Left lobe of liver (tissue), 2 donors: Measurements from ENCODE around the gene PTPRM. TPM values are rescaled to one million over a fixed set of nuclear protein-coding genes. Genes with fewer than 3 reads are reported as not detected.

Source experiments
- ATAC-seq: fragments of 200-7000 bp; cut with Tn5 transposase; one replicate; pipeline ENCODE4 v1.9.1; 2020; ENCODE audit warnings: mild to moderate bottlenecking, moderate library complexity
- DNase-seq: peaks from one replicate; pipeline ENCODE4 v3.0.0-alpha.2; 2020; ENCODE audit warnings: low spot score
- total RNA-seq: library from RNA; stranded (reverse); gene quantifications from one replicate; pipeline ENCODE4 v1.2.1, GENCODE V29; 2021
- donor health status: DM: no; HTN: no; CAD: no; lungs with moderate emphysema.
- donor health status: DM: no; HTN: yes; CAD: no.

The PTPRM gene
- total RNA-seq, 1 donor from 2014 or later = 34.7 TPM

DNA sequence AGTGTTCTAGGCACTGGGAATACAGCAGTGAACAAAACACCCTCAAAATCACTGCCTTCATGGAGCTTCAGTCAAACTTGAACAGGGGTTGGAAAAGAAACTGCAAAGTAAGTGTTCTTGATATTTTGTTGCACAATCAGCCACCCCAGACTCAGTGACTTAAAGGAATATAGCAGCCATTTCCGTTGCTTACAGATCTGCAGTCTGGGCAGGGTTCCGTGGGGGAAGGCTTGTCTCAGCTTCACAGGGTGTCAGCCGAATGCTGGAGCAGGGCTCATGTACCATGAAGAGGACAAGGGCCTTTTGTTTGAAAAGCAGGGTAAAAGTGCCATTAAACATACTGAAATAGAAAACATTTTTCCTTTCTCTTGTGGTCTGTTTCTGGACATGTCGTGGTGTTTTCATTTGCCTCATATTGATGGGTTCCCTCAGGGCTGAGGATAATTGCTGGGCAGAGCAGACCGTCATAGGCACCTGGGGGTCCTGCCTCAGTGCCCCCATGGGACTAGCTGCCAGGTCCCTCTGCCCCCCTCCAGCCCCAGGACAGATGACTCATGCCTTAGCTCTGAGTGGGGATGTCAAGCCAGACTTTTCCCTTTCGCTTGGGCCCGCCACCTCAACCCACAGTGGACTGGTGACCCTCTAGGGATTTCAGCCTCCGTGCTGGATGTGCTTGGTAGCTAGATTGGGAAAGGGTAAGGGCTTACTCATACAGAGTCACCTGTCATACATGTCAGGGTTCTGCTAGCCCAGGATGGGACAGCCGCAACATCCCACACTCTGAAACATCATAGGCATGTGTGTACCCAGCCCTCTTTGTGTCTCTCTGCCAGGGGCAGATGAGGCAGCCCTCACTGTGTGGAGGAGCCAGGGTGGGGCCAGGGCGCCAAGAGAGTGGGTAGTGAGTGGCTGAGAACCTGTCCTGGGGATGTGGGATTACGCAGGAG is 96.5 kb downstream of the PTPRM start:
- DNase-seq = no peak
- no peak for ATAC-seq

DNA sequence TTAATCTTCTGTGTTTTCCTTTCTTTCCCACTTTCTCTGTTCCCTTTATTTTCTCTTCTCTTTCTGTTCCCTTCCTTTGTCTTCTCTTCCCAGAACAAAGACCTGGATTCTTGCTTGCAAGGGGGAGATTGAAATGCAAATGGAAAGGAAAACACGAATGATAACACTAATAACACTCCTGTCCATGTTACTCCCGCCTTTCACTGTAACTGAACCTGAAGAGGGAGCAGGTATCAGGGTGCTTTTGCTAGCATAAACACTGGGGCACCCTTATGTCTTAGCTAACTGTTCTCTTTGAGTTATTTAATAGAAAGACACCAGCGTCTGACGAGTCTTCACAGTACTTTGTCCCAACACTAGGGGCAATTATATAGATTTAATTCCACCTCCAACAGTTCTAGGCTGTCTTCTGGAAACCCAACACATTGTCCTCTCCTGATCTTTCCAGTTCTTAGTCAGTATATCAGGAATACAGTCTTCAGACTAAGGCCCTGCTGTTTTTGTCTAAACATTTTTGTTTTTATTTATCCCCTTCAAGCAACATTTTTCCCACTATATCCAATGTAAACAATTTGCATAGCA is 99.2 kb downstream of the PTPRM start:
- DNase-seq = no peak

DNA sequence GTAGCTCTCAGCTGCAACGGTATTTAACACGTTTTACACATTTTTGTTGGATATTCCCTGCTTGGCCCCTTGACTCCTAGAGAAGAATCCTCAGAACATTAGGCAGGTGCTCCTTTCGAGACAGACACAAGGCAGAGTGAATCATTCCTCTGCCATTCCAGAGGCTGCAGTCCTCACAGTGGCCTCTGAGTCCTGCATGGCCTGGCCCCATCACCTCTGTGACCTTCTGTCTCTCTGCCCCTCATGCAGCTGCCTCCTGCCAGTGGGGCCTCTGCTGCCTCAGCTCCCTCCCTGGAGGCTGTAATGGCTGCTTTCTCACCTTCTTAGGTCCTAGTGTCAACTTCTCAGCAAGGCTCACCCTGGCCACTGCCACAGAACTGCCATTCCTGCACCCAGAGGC is 101.3 kb downstream of the PTPRM start:
- ATAC-seq (no peak), DNase-seq (no peak)

More for the DNA sequence above, 99.2 kb downstream of the PTPRM start:
- no peak for ATAC-seq

DNA sequence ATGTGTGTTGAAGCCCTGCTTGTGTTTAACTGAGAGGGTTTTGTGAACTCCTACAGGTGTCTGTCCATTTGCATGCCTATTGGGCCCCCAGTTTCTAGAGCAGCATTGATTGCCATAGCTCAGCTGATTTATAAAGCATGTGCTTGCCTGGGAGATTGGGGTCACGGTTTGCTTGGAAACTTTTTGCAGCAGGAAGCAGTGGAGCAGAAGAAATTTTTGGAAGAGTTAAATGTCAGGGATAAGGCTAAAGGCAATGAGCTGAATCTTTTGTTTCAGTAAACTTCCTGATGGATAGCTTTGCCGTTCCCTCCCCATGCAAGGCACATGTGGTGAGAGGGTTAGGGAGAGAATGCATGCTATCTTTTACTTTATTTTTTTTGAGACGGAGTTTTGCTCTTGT is 102.2 kb downstream of the PTPRM start:
- DNase-seq (no peak), ATAC-seq (no peak)

DNA sequence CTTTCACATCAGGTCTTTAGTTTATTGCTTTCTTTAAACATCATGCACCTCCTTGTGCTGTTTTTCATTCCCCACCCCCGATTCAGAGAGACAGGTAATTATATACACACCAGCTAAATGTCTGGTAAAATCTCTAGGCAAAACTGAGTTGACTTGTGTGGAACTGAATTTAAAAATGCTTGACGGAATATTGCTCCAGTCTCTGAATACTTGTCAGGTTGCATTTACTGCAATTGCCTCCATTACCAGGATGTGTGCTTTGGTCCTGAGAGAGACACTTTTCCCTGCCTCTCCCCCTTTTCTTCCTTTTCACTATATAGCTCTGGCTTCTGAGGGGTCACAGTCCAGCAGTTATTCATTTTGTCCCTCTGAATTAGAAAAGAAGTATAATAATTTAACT is 104.0 kb downstream of the PTPRM start:
- ATAC-seq = no peak
- no peak for DNase-seq

DNA sequence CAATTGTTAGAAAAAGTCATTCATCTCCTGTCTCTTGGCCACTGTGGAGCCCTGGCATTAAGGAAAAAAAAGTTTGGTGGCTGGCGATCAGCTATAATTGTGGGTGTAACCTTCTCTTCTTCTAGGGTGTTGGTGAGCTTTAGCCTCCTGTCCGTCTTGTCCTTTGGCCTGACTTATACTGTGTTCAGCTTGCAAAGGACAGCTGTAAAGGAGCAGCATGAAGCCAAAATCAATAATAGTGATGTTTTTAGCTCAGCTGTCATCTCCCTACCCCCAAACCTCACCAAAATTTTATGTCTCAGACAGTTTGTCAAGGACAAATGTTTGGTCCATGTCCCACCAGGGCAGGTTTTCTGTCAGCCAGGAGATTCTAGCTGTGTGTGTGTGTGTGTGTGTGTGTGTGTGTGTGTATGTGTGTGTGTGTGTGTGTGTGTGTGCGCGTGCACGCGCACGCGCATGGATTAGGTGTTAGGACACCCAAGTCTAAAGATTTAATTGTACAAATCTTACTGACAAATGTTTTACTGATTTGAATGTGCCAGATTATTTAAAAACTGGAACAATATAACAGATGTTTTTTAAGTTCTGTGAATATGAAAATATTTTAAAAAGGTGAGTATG is 109.2 kb downstream of the PTPRM start:
- DNase-seq (no peak), ATAC-seq (no peak)

DNA sequence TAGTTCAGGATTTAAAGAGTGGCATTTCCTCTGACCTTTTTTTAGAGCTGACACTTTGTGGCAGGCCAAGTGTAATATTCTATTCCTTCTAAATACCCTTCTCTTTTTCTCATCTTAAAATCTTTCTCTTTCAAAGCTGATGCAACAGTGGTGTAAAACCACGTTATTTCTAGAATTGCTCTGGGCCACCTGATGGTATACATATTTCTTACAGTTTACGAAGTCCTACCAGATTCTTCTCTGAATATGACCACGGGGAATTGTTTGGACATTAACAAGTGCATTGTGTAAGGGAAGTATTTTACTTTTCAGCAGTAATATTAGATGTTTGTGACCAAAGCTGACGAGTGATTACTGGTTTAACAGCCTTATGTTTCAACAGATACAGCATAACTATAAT is 109.9 kb downstream of the PTPRM start:
- DNase-seq (no peak), ATAC-seq (no peak)

DNA sequence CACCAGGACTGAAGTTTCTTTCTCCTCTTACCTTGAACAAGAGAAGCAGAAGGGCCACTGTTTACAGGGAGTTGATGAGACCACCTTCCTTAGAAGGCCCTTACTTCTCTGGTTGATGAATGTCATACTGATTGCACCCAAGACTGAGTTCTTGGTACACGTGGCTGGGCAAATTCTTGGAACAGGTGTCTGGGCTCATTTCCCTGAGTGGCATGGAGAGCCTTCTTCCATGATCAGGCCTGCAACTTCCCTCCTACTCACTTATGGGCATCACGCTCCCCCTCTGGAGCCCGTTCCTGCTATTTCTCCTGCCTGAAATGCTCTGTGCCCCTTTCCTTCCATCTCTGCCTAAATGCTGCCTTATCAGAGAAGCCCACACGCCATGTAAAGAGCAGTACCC is 110.3 kb downstream of the PTPRM start:
- no peak for ATAC-seq
- no peak for DNase-seq

DNA sequence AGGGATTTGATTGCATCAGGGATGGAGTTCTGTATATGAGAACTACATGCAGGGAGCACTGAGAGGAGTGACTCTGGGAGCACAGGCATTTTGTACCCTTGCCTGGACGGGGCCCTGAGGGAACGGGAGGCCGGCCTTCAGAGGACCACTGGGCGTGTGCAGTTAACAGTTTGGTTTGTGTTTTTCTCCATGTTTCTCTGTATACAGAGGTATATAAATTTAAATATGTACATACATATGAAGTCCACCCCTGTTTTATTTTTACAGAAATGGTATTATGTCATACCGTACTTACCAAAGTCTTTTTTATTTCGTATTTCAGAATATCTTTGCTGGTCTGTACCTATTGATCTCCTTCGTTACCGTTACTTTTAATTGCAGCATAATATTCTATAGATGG is 111.3 kb downstream of the PTPRM start:
- no peak for ATAC-seq
- DNase-seq = no peak

DNA sequence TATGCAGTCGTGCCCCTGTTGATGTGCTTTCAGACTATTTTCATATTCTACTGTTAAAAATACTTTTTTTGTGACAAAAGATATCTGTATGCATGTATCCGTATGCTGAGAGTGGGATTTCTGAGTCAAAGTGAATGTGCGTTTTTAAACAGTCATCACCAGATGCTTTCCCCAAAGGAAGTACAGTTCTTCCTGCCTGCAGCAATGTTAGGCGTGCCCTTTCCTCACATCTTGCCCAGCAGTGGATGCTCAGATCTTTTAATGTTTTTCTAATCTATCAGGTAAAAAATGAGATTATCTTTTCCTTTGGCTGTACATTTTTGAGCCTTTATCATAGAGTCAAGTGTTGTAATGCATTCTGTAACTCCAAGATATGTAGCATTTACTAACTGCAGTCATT is 111.7 kb downstream of the PTPRM start:
- no peak for DNase-seq
- ATAC-seq = no peak

DNA sequence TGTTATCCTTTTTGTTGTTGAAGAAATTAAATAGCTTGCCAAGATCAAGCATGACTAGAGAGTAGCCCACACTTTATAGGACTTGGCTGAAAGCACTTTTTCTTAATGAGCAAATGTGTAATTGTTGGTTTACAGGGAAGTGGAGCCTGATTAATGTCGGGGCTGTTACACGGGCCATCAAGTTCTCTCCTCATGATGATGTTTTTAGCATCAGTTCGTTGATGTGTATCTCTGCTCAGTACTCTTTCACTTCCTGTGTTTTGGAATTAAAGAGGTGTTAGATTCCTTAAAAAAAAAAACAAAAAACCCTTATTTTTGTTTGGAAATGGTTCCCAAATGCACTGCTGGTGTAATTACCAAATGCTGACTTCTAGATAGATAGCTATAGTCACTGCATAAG is 114.2 kb downstream of the PTPRM start:
- DNase-seq = no peak
- no peak for ATAC-seq

DNA sequence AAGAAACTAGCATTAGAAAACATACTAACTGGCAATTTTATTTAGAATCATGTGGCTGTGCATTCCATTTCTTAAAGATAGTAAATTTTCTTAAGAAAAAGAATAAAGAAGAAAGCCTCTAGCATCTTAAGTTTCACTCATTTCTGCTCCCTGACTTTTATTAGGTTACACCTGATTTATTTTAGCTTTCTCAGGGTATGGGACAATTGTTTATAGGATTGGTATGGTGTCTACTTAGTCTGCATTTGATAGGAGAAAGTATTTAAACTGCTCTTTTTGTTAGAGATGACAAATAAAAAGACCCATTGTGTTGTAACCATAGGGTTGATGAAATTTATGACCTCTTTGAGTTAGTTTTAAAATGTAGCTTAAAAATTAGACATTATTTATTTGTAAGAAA is 115.2 kb downstream of the PTPRM start:
- DNase-seq = no peak
- no peak for ATAC-seq

DNA sequence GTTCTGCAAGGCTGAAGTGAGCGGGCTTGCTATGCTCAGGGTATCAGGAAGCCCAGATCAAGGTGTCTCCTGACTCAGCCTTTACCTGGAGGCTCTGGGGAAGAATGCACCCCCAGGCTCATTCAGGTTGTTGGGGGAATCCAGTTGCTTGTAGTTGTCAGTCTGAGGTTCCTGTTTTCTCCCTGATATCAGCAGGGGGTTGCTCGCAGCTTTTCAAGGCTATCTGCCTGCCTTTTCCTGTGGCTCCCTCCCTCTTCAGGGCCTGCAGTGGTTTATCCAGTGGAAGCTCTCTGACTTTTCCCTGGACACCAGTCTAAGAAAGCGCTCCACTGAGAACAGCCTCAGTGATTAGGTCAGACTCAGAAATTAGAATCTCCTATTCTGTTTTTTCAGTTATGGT is 116.6 kb downstream of the PTPRM start:
- ATAC-seq = no peak
- DNase-seq = no peak

DNA sequence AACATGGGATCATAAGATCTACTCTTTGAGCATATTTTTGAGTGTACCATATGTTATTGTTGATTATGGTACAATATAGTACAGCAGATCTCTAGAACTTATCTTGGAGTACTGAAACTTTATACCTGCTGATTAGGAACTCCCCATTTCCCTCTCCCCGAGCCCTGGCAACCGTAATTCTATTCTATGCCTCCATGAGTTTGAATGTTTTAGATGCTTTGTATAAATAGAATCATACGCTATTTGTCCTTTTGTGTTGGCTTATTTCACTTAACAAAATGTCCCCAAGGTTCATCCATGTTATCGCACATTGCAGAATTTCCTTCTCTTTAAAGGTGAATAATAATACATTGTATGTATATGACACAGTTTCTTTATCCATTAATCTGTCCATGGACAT is 117.2 kb downstream of the PTPRM start:
- ATAC-seq (no peak), DNase-seq (no peak)

DNA sequence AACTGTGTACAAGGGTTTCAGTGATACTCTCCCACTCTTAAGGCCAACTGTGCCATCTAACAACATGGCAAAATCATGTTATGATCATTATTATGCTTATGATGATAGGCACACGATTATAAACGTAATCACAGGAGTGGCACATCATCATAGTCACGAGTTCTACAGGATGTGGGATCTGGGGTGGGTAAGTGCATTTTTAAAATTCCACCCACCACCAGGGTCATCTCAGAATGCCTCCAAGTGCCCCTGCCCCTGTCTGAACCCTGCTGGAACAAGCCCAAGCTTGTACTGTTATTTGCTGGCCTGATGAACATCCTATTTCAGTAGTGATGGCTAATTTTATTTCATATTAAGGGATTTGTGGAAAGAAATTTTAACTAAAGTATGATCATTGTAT is 117.8 kb downstream of the PTPRM start:
- ATAC-seq (no peak), DNase-seq (no peak)

DNA sequence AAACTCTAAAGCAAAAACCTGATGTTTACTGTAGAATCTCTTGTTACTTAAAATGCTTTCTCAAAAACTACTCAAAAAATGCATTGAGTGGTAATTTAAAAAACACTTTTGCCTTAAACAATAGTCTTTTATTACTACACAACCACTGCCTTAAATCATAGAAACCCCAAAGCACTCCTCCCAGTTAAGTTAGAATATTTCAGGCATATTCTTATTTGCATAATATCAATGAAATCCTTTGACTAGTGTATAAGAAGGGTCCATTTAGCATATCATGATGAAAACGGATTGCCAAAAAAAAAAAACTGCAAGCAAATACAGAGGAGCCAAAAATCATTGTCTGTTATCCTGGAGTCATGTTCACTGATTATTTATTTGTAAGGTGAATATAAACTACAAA is 119.2 kb downstream of the PTPRM start:
- ATAC-seq = no peak
- DNase-seq = no peak

DNA sequence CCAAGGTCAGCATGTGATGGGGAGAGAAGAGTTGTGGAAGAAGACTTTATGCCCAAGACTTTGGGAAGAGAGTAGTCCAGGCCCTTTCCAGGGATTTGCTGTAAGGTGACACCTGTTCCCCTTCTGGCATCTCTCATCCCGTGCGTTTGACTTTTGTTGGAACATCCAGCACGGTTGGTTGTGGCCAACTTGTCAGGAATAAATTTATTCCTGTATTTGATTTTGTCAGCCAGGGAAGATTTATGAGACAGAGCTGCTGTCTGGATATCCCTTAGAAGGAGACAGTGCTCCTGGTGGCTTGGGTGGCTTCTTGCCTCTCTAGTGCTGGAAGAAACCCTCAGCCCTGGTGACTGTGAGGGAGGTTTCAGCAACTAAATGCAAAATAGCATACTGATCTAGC is 121.5 kb downstream of the PTPRM start:
- DNase-seq = no peak
- no peak for ATAC-seq

DNA sequence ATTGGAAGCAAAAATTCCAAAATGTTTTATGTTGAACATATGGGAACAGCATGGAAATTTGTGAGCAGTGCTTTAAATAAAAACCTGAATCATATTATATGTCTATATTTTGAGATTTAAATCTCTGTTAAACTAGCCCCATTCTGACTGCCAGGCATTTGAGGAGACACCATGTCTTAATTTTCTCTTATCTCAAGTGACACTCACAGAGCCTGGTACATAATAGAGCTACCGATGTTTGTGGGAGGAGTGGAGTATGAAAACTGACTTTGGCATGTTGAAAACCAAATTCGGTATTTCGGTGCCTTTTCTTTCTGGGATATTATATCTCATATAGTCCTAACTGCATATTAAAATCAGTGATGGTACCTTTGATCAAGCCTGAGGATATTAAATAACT is 124.1 kb downstream of the PTPRM start:
- DNase-seq (no peak), ATAC-seq (no peak)

DNA sequence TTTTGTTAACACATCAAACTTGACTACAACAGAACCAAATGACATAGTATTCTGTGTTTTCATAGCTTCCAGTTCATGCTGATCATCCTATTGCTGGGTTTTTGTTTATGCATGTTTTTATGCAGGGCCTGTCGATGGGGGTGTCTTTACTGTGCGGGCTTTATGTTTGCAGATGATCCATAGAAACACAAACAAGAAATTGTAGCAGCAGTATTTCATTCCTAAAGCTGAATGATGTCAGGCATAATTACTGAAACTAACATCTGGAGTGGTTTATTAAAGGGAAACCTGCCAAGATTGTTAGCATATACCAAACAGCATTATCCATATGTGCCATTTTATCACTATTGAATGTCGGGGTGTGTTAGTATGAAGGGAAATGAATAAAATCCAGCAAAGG is 129.7 kb downstream of the PTPRM start:
- no peak for DNase-seq

DNA sequence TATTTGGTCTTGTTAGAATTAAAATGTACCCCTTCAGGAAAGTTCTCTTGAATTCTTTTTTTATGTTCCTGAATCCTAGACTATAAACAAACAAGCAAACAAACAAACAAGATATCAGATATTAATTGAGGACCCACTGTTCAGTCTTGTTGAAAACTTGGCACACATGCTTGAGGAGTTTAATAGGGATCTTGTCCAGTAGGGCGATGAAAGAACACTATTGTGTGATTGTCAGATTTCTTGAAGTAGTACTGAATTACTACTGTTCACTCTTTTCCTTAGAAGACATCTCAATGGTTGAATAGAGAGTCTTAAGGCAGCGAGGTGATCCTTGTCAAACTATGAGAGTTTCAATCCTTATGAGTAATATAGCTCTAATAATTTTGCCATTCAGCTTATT is 130.2 kb downstream of the PTPRM start:
- ATAC-seq = no peak
- DNase-seq = no peak

More for the DNA sequence above, 129.7 kb downstream of the PTPRM start:
- ATAC-seq = no peak

DNA sequence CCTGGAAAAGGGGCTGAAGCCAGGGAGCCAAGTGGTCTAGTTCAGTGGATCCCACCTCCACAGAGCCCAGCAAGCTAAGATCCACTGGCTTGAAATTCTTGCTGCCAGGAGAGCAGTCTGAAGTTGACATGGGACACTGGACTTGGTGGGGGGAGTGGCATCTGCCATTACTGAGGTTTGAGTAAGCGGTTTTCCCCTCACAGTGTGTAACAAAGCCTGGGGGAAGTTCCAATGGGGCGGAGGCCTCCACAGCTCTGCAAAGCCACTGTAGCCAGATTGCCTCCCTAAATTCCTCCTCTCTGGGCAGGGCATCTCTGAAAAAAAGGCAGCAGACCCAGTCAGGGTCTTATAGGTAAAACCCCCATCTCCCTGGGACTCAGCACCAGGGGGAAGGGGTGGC is 144.4 kb downstream of the PTPRM start:
- DNase-seq (no peak), ATAC-seq (no peak)

DNA sequence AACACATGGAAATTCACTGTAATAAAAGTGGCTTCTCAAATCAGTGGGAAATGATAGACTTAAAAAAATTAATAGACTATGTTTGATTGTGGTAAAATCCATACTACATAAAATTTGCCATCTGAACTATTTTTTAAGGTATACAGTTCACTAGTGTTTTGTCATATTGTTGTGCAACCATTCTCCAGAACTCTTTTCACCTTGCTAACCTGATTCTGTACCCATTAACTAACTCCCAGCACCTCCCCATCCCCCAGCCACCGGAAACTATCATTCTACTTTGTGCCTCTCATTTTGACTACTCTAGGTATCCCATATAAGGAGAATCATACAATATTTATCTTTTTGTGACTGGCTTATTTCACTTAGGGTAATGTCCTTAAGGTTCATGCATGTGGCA is 153.3 kb downstream of the PTPRM start:
- peak; percentile 58 for ATAC-seq
- DNase-seq = no peak
